GM12801 (cell line): ENCODE measurements around the gene ABCC2.

Experiments
- TF ChIP-seq, protein P1 (sequence below): IDR thresholded peaks from one replicate; pipeline ENCODE4 v1.5.1; 2011; ENCODE audit warnings: control low read depth; ENCODE audit not compliant: insufficient read length; ENCODE audit errors: extremely low read depth

ABCC2 gene

DNA sequence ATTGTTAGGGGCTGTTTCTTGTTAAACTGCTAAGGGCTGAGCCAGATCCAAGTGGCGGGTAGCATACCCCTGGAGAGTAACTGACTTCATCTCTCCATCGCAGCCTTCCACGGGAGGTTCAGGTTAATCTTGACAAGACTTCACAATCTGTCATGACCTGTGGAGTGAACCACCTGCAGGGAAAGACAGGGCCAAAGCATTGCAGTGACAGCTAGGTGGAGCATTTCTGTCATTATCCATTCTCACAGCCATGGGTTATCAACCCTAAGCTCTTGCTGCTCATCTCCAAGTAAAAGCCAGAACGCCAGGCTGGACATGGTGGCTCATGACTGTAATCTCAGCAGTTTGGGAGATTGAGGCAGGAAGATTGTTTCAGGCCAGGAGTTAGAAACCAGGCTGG is 17.2 kb downstream of the ABCC2 start:
- TF ChIP-seq, protein P1, sequence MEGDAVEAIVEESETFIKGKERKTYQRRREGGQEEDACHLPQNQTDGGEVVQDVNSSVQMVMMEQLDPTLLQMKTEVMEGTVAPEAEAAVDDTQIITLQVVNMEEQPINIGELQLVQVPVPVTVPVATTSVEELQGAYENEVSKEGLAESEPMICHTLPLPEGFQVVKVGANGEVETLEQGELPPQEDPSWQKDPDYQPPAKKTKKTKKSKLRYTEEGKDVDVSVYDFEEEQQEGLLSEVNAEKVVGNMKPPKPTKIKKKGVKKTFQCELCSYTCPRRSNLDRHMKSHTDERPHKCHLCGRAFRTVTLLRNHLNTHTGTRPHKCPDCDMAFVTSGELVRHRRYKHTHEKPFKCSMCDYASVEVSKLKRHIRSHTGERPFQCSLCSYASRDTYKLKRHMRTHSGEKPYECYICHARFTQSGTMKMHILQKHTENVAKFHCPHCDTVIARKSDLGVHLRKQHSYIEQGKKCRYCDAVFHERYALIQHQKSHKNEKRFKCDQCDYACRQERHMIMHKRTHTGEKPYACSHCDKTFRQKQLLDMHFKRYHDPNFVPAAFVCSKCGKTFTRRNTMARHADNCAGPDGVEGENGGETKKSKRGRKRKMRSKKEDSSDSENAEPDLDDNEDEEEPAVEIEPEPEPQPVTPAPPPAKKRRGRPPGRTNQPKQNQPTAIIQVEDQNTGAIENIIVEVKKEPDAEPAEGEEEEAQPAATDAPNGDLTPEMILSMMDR: no peak

- TF ChIP-seq, protein P1: no peak
Measured at GRCh38 chr10:99804471-99804870, 22.0 kb downstream of the ABCC2 start.

- TF ChIP-seq, protein P1: no peak
Measured at GRCh38 chr10:99805190-99805589, 22.8 kb downstream of the ABCC2 start.

DNA sequence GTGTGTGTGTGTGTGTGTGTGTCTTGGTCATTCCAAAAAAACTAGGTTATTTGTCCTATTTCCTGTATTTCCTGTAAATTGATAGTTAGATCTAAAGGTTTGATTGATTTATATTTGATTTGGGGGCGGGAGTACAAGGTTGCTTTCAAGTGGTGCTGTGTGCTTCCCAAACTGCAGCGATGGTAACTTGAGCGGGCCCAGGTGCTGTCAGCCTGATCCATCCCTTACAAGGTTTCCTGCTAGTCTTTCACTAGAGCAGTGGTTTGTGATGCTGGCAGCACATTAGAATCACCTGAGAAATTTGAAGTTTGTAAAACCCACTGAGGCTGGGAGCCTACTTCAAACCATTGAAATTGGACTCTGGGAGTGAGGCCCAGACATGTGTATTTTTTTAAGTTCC is 23.7 kb downstream of the ABCC2 start:
- TF ChIP-seq, protein P1: no peak

GRCh38 chr10:99807786-99808185 is 25.3 kb downstream of the ABCC2 start:
- TF ChIP-seq, protein P1: no peak

DNA sequence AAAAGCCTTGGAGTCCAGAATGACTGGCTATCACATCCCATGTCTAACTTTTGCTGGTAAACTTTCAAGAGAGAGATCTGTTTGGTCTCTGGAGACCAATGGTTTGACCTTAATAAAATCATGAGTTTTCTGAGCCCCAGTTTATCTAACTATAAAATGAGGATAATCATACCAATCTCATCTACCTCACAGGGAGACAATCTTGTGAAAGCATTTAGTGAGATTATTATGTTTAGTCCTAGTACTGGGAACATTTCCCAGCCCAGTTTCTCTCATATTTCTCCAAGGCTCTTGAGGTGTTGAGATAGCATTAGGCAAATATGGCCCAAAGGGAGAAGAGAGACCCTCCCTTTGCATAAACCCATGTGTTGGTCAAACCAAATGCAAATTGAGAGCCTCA is 25.8 kb downstream of the ABCC2 start:
- TF ChIP-seq, protein P1: no peak

- TF ChIP-seq, protein P1: no peak
Measured at GRCh38 chr10:99809481-99809880, 27.0 kb downstream of the ABCC2 start.

- TF ChIP-seq, protein P1: no peak
Measured at GRCh38 chr10:99809931-99810615, 27.6 kb downstream of the ABCC2 start.
